H9 (cell line): ENCODE data around the gene RNU5B-1. TPM values are rescaled to one million over a fixed set of nuclear protein-coding genes. Genes with fewer than 3 reads are reported as not detected.

Experiments
- DNase-seq: peaks from one replicate; pipeline ENCODE4 v3.0.0-alpha.2; 2017
- H2AFZ ChIP-seq: one replicate; pipeline ENCODE4 v1.6.1; 2013; ENCODE audit warnings: mild to moderate bottlenecking, low read length, control low read depth, moderate library complexity
- H2AK5ac ChIP-seq: 2 replicates; pipeline ENCODE4 v1.6.1; 2013; ENCODE audit warnings: low read length, control low read depth, mixed read lengths; ENCODE audit not compliant: insufficient read length
- H2BK120ac ChIP-seq: one replicate; pipeline ENCODE4 v1.6.1; 2013; ENCODE audit warnings: low read depth, mild to moderate bottlenecking, low read length, control low read depth, inconsistent platforms; ENCODE audit not compliant: poor library complexity, severe bottlenecking
- H2BK12ac ChIP-seq: 2 replicates; pipeline ENCODE4 v1.6.1; 2013; ENCODE audit warnings: low read length, control low read depth, mixed read lengths, low read depth; ENCODE audit not compliant: insufficient read length
- H2BK15ac ChIP-seq: 2 replicates; pipeline ENCODE4 v1.6.1; 2013; ENCODE audit warnings: low read depth, low read length, control low read depth
- H2BK20ac ChIP-seq: one replicate; pipeline ENCODE4 v1.6.1; 2013; ENCODE audit warnings: low read depth, mild to moderate bottlenecking, low read length, control low read depth, inconsistent platforms; ENCODE audit not compliant: poor library complexity, severe bottlenecking
- H2BK5ac ChIP-seq: 2 replicates; pipeline ENCODE4 v1.6.1; 2013; ENCODE audit warnings: low read length, control low read depth, mixed read lengths; ENCODE audit not compliant: insufficient read length
- H3K14ac ChIP-seq: 2 replicates; pipeline ENCODE4 v1.6.1; 2013; ENCODE audit warnings: low read length, control low read depth; ENCODE audit not compliant: insufficient read depth
- H3K18ac ChIP-seq: 2 replicates; pipeline ENCODE4 v1.6.1; 2013; ENCODE audit warnings: low read depth, mild to moderate bottlenecking, mixed read lengths, low read length, control low read depth; ENCODE audit not compliant: insufficient read length
- H3K23ac ChIP-seq: 2 replicates; pipeline ENCODE4 v1.6.1; 2013; ENCODE audit warnings: low read length, control low read depth, mixed read lengths, low read depth; ENCODE audit not compliant: insufficient read length
- H3K23me2 ChIP-seq: 2 replicates; pipeline ENCODE4 v1.6.1; 2013; ENCODE audit warnings: low read depth, mild to moderate bottlenecking, mixed read lengths, low read length, control low read depth; ENCODE audit not compliant: insufficient read length, poor library complexity, severe bottlenecking
- H3K27ac ChIP-seq: 2 replicates; pipeline ENCODE4 v1.5.1; 2013; ENCODE audit warnings: low read length, control low read depth, mixed read lengths, low read depth; ENCODE audit not compliant: insufficient read length
- H3K27me3 ChIP-seq: 2 replicates; pipeline ENCODE4 v1.6.1; 2013; ENCODE audit warnings: low read length, control low read depth, inconsistent platforms; ENCODE audit not compliant: insufficient read depth
- H3K4ac ChIP-seq: 2 replicates; pipeline ENCODE4 v1.6.1; 2013; ENCODE audit warnings: low read depth, mild to moderate bottlenecking, control low read depth, inconsistent platforms, low read length, moderate library complexity
- H3K4me1 ChIP-seq: 2 replicates; pipeline ENCODE4 v1.6.1; 2013; ENCODE audit warnings: low read length, control low read depth, inconsistent platforms; ENCODE audit not compliant: insufficient read depth
- H3K4me2 ChIP-seq: 2 replicates; pipeline ENCODE4 v1.6.1; 2013; ENCODE audit warnings: low read length, control low read depth, mixed read lengths; ENCODE audit not compliant: insufficient read length, insufficient read depth
- H3K56ac ChIP-seq: 2 replicates; pipeline ENCODE4 v1.6.1; 2013; ENCODE audit warnings: low read depth, mild to moderate bottlenecking, mixed read lengths, low read length, control low read depth; ENCODE audit not compliant: insufficient read length
- H3K79me1 ChIP-seq: 2 replicates; pipeline ENCODE4 v1.6.1; 2013; ENCODE audit warnings: low read depth, mild to moderate bottlenecking, moderate library complexity, low read length, control low read depth, inconsistent platforms; ENCODE audit not compliant: insufficient read depth, poor library complexity, severe bottlenecking
- H3K79me2 ChIP-seq: 2 replicates; pipeline ENCODE4 v1.6.1; 2013; ENCODE audit warnings: low read length, control low read depth, inconsistent platforms; ENCODE audit not compliant: insufficient read depth
- H3K9ac ChIP-seq: 2 replicates; pipeline ENCODE4 v1.6.1; 2013; ENCODE audit warnings: low read length, control low read depth, mixed read lengths; ENCODE audit not compliant: insufficient read length; ENCODE audit errors: extremely low read depth
- H3K9me3 ChIP-seq: one replicate; pipeline ENCODE4 v1.6.1; 2013; ENCODE audit warnings: low read depth, low read length, inconsistent platforms; ENCODE audit not compliant: control insufficient read depth
- H3T11ph ChIP-seq: one replicate; pipeline ENCODE4 v1.6.1; 2013; ENCODE audit warnings: mild to moderate bottlenecking, low read length, control low read depth, inconsistent platforms
- H4K20me1 ChIP-seq: one replicate; pipeline ENCODE4 v1.6.1; 2013; ENCODE audit not compliant: control insufficient read depth, insufficient read length, insufficient read depth
- H4K5ac ChIP-seq: 2 replicates; pipeline ENCODE4 v1.6.1; 2013; ENCODE audit warnings: low read depth, mild to moderate bottlenecking, mixed read lengths, low read length, control low read depth; ENCODE audit not compliant: insufficient read length
- H4K8ac ChIP-seq: replicated peaks from 2 replicates; pipeline ENCODE4 v1.6.1; 2013; ENCODE audit warnings: low read length, control low read depth, mixed read lengths, low read depth; ENCODE audit not compliant: insufficient read length
- H4K91ac ChIP-seq: 2 replicates; pipeline ENCODE4 v1.6.1; 2013; ENCODE audit warnings: low read depth, mild to moderate bottlenecking, moderate library complexity, mixed read lengths, low read length, control low read depth; ENCODE audit not compliant: insufficient read length
- H3K27ac Mint-ChIP-seq, 3 experiments: 2 replicates in 2 of 3; 3 replicates in 1 of 3; pipeline ENCODE4 v1.8.0; 2020 to 2021; ENCODE audit warnings: mixed read lengths in 3 of 3, mild to moderate bottlenecking in 1 of 3, moderate library complexity in 1 of 3
- H3K27me3 Mint-ChIP-seq: 2 replicates; pipeline ENCODE4 v1.8.0; 2021; ENCODE audit warnings: low read depth, mild to moderate bottlenecking, moderate library complexity, mixed read lengths
- H3K36me3 Mint-ChIP-seq, 3 experiments: 2 replicates in 2 of 3; 3 replicates in 1 of 3; pipeline ENCODE4 v1.8.0; 2020 to 2021; ENCODE audit warnings: low read depth in 3 of 3, mixed read lengths in 3 of 3; ENCODE audit not compliant: insufficient read depth in 1 of 3
- H3K4me1 Mint-ChIP-seq, 2 experiments: 2 replicates each; pipeline ENCODE4 v1.8.0; 2020; ENCODE audit warnings: mixed read lengths in 2 of 2
- H3K4me3 Mint-ChIP-seq, 2 experiments: 2 replicates in 1 of 2; 3 replicates in 1 of 2; pipeline ENCODE4 v1.8.0; 2020 to 2021; ENCODE audit warnings: mild to moderate bottlenecking in 2 of 2, mixed read lengths in 2 of 2, moderate library complexity in 1 of 2
- H3K9me3 Mint-ChIP-seq, 2 experiments: 2 replicates in 1 of 2; 3 replicates in 1 of 2; pipeline ENCODE4 v1.8.0; 2020; ENCODE audit warnings: mild to moderate bottlenecking in 2 of 2, mixed read lengths in 2 of 2, moderate library complexity in 1 of 2
- CTCF ChIP-seq: fragments of 200-600 bp; sonication (generic); conservative IDR thresholded peaks from 3 replicates; pipeline ENCODE4 v1.8.0; 2021; ENCODE audit warnings: antibody characterized with exemption, mild to moderate bottlenecking
- WGBS: extraction: QIAGEN DNeasy Blood & Tissue Kit; methylation state at CpG from one replicate; pipeline ENCODE4 v1.1.7; 2013; ENCODE audit warnings: missing lambda C conversion rate, low lambda C conversion rate, mixed read lengths; ENCODE audit not compliant: insufficient read length; ENCODE audit errors: extremely low coverage; 5-methylcytosine and 5-hydroxymethylcytosine counted together
- total RNA-seq: library from RNA; stranded (reverse); gene quantifications from 2 replicates; pipeline ENCODE4 v1.2.1, GENCODE V29; 2021

The RNU5B-1 gene
- total RNA-seq, 1 experiment from 2014 or later, result not detected

GRCh38 chr15:65285291-65286068 is 19.0 kb upstream of the RNU5B-1 start:
- no peak overlapping the region for H3K56ac ChIP-seq
- no peaks in the 10 kb centered on the region for H3K9me3 Mint-ChIP-seq
- no peaks in the 10 kb centered on the region for H3K79me1 ChIP-seq
- H2BK12ac ChIP-seq, result no peak overlapping the region
- no peak overlapping the region for H3T11ph ChIP-seq
- peak overlapping the region; percentile 75 to 84 for H3K4me3 Mint-ChIP-seq
- no peak overlapping the region for H2BK120ac ChIP-seq
- peaks cover 11% of the 10 kb centered on the region for H3K23me2 ChIP-seq
- no peak overlapping the region for H4K5ac ChIP-seq
- TF ChIP-seq CTCF, result no peak
- DNase-seq, result no peak
- H4K20me1 ChIP-seq, result no peaks in the 10 kb centered on the region
- H3K14ac ChIP-seq, result no peak overlapping the region; the same call in 1 of the 2 replicates
- H3K18ac ChIP-seq, result no peak overlapping the region
- peaks cover 2% of the 10 kb centered on the region; the same call in 1 of the 2 replicates for H3K4me1 ChIP-seq
- no peak overlapping the region for H4K91ac ChIP-seq
- H3K4me2 ChIP-seq, result peak overlapping the region; percentile 91
- H3K9ac ChIP-seq, result peak overlapping the region; percentile 36
- no peak overlapping the region for H2BK15ac ChIP-seq
- 0 out of 2 replicates have a peak, but pooled peaks cover 2% of the 10 kb centered on the region for H3K27me3 ChIP-seq
- peaks cover 15 to 17% of the 10 kb centered on the region in 2 experiments for H3K4me1 Mint-ChIP-seq
- H3K27me3 Mint-ChIP-seq, result peaks cover 14% of the 10 kb centered on the region
- no peak overlapping the region for H2BK5ac ChIP-seq
- no peaks in the 10 kb centered on the region; a peak in 1 of 7 replicates for H3K36me3 Mint-ChIP-seq
- no peaks in the 10 kb centered on the region for H3K9me3 ChIP-seq
- H3K79me2 ChIP-seq, result no peaks in the 10 kb centered on the region
- no peak overlapping the region for H2AK5ac ChIP-seq
- no peak overlapping the region for H3K27ac Mint-ChIP-seq
- H3K4ac ChIP-seq, result no peak overlapping the region
- H2AFZ ChIP-seq, result peak overlapping the region; percentile 25
- H2BK20ac ChIP-seq, result no peak overlapping the region
- no CpG with 5 or more reads among the region's 10 CpGs for WGBS
- H4K8ac ChIP-seq, result no peak overlapping the region
- H3K23ac ChIP-seq, result no peak overlapping the region
- H3K27ac ChIP-seq, result no peak overlapping the region
